Smooth muscle cell (in vitro differentiated cells): Measurements from ENCODE around the gene STAMBPL1. TPM values are rescaled to one million over a fixed set of nuclear protein-coding genes. Genes with fewer than 3 reads are reported as not detected.

Experiments used
- DNase-seq: peaks from one replicate; lab custom pipeline; 2025; ENCODE audit not compliant: unreplicated experiment; lab: John Stamatoyannopoulos, UW
- H2AFZ ChIP-seq: fragments of 200-600 bp; sonication (generic); 2 replicates; pipeline ENCODE4 v1.6.0; 2016; ENCODE audit warnings: antibody characterized with exemption, low read depth, mild to moderate bottlenecking
- H3F3A ChIP-seq: fragments of 200-600 bp; sonication (generic); 2 replicates; pipeline ENCODE4 v1.6.0; 2017; ENCODE audit warnings: antibody characterized with exemption, low read depth
- H3K27ac ChIP-seq: fragments of 200-600 bp; sonication (generic); 2 replicates; pipeline ENCODE4 v1.5.1; 2016; ENCODE audit warnings: low read depth, mild to moderate bottlenecking
- H3K27me3 ChIP-seq: fragments of 200-600 bp; sonication (generic); 2 replicates; pipeline ENCODE4 v1.6.1; 2016; ENCODE audit warnings: low read depth, mild to moderate bottlenecking
- H3K36me3 ChIP-seq: fragments of 200-600 bp; sonication (generic); 2 replicates; pipeline ENCODE4 v1.5.1; 2016; ENCODE audit warnings: low read depth
- H3K4me1 ChIP-seq: fragments of 200-600 bp; sonication (generic); 2 replicates; pipeline ENCODE4 v1.5.1; 2016; ENCODE audit warnings: low read depth
- H3K4me2 ChIP-seq: fragments of 200-600 bp; sonication (generic); 2 replicates; pipeline ENCODE4 v1.6.0; 2016; ENCODE audit warnings: mild to moderate bottlenecking
- H3K4me3 ChIP-seq: fragments of 200-600 bp; sonication (generic); 2 replicates; pipeline ENCODE4 v1.5.1; 2016; ENCODE audit warnings: mild to moderate bottlenecking
- H3K79me2 ChIP-seq: fragments of 200-600 bp; sonication (generic); 2 replicates; pipeline ENCODE4 v1.6.0; 2016; ENCODE audit warnings: low read depth, mild to moderate bottlenecking
- H3K9ac ChIP-seq: fragments of 200-600 bp; sonication (generic); 2 replicates; pipeline ENCODE4 v1.6.0; 2016; ENCODE audit warnings: low read depth
- H3K9me3 ChIP-seq: fragments of 200-600 bp; sonication (generic); replicated peaks from 2 replicates; pipeline ENCODE4 v1.5.1; 2016; ENCODE audit warnings: low read depth
- H4K20me1 ChIP-seq: fragments of 200-600 bp; sonication (generic); 2 replicates; pipeline ENCODE4 v1.6.0; 2016; ENCODE audit warnings: low read depth
- CTCF ChIP-seq: fragments of 200-600 bp; sonication (generic); IDR thresholded peaks from 2 replicates; pipeline ENCODE4 v1.5.1; 2017; ENCODE audit warnings: borderline replicate concordance, mild to moderate bottlenecking, antibody characterized with exemption; ENCODE audit not compliant: insufficient read depth, poor library complexity, severe bottlenecking
- WGBS: methylation state at CpG from one replicate; pipeline ENCODE4 v1.1.7; 2016; ENCODE audit warnings: low lambda C conversion rate; 5-methylcytosine and 5-hydroxymethylcytosine counted together
- polyA plus RNA-seq: library from polyadenylated mRNA; unstranded; fragments of >200 nt; fragmentation: Nextera tagmentation; extraction: Ambion mirVana; gene quantifications from 2 replicates; pipeline ENCODE4 v1.2.1, GENCODE V29; 2016
- total RNA-seq: library from RNA; depleted of rRNA; stranded (reverse); fragments of >200 nt; gene quantifications from 2 replicates; pipeline ENCODE4 v1.2.3, GENCODE V29; 2014

Gene STAMBPL1
- total and polyA plus RNA-seq, 2 experiments from 2014 or later: 0.49 to 1.2 TPM

DNA sequence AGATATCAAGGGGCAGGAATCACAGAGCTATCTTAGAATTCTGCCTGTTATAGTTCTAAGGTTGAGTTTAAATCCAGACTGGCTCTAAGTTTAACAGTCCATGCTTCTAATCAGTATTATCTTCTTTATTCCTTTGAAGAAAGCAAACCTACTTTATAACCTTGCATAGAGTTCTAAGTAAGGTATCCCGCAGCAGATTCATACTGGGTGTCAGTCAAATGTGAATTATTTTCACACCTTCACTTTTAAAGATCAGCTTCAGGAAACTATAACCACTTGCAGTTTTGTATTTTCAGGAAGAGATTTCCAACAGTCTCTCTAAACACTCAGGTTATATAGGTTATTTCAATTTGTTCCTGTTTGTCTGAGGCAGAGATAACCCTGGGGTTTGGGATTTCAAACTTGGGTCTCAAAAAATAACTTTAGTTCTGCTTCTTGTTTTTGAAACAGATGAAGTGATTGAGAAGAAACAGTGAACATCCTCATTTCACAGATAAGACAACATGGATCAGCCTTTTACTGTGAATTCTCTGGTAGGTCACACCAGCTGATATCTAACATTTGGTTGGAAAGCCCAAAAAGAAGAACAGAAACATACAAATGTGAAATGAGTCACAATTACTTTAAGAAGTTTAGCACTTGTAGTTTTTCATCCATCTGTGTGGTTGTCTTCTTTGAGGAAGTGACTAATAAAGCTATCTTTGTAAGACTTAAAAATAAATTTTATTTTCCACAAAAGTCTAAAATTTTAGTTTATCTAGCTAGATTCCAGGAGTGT, 21.4 kb downstream of the STAMBPL1 start:
- Histone ChIP-seq H3K9ac (no peak overlapping the region), H3K4me3 (no peak overlapping the region), H3K27ac (no peak overlapping the region), H3K79me2 (no peaks in the 10 kb centered on the region), H4K20me1 (no peaks in the 10 kb centered on the region), H3K4me1 (no peaks in the 10 kb centered on the region), H3K9me3 (no peaks in the 10 kb centered on the region), H2AFZ (no peak overlapping the region), H3K27me3 (peaks cover 8% of the 10 kb centered on the region), H3K36me3 (no peaks in the 10 kb centered on the region), H3F3A (no peaks in the 10 kb centered on the region), H3K4me2 (no peak overlapping the region)
- 97% methylated on average over 1 of the region's 1 CpG for WGBS
- TF ChIP-seq CTCF: no peak
- no peak for DNase-seq

GRCh38 chr10:88901984-88902789, 22.1 kb downstream of the STAMBPL1 start:
- H3K27ac ChIP-seq: no peak overlapping the region
- H3K27me3 ChIP-seq: peaks cover 8% of the 10 kb centered on the region

DNA sequence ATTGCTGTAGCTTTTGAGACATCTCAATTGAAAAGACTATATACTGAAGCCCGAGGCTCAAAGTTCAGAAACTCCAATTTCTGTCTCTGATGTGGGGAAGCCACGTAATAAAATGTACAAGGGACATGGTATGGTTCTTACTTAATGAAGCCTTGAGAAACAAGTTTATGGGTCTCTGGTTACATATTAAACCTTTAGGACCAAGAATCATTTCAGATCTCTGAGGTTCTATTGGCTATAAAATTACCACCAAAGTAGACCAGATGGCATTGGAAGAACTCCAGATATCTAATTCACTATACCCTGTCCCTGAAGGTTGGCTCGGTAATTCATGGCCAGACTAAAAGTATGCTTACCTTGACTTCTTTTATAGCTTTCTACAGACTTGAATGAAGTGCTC, 23.7 kb downstream of the STAMBPL1 start:
- Histone ChIP-seq H4K20me1 (no peaks in the 10 kb centered on the region), H3K36me3 (no peaks in the 10 kb centered on the region), H3K27me3 (peaks cover 5% of the 10 kb centered on the region), H2AFZ (no peak overlapping the region), H3K4me1 (no peaks in the 10 kb centered on the region), H3K4me2 (no peak overlapping the region), H3F3A (no peaks in the 10 kb centered on the region), H3K9ac (no peak overlapping the region), H3K4me3 (no peak overlapping the region), H3K79me2 (no peaks in the 10 kb centered on the region), H3K27ac (no peak overlapping the region), H3K9me3 (no peaks in the 10 kb centered on the region)
- WGBS: 87% methylated on average over 3 of the region's 3 CpGs
- no peak for TF ChIP-seq CTCF
- DNase-seq: no peak

More at GRCh38 chr10:88901984-88902789, 22.1 kb downstream of the STAMBPL1 start:
- Histone ChIP-seq H2AFZ (no peak overlapping the region), H3K4me3 (no peak overlapping the region), H3K9ac (no peak overlapping the region), H3K79me2 (no peaks in the 10 kb centered on the region), H3K4me1 (no peaks in the 10 kb centered on the region), H3K9me3 (no peaks in the 10 kb centered on the region), H3K4me2 (no peak overlapping the region), H4K20me1 (no peaks in the 10 kb centered on the region), H3K36me3 (no peaks in the 10 kb centered on the region), H3F3A (no peaks in the 10 kb centered on the region)
- DNase-seq: no peak
- 91% methylated on average over 11 of the region's 11 CpGs for WGBS
- no peak for TF ChIP-seq CTCF
